HFFc6 (cell line): ENCODE data around the gene NFASC. TPM values are rescaled to one million over a fixed set of nuclear protein-coding genes. Genes with fewer than 3 reads are reported as not detected.
A peak's percentile ranks its signal among the peaks of the same experiment; 100 is the strongest.

Experiments used
- DNase-seq: peaks from one replicate; pipeline ENCODE4 v3.0.0-alpha.2; 2018
- H3K27ac Mint-ChIP-seq: 2 replicates; pipeline ENCODE4 v1.8.0; 2020; ENCODE audit warnings: mild to moderate bottlenecking, mixed read lengths
- H3K27me3 Mint-ChIP-seq: 2 replicates; pipeline ENCODE4 v1.8.0; 2021; ENCODE audit warnings: mild to moderate bottlenecking, moderate library complexity, mixed read lengths; ENCODE audit not compliant: insufficient read depth
- H3K36me3 Mint-ChIP-seq: 2 replicates; pipeline ENCODE4 v1.8.0; 2021; ENCODE audit warnings: low read depth, mixed read lengths
- H3K4me1 Mint-ChIP-seq: 2 replicates; pipeline ENCODE4 v1.8.0; 2020; ENCODE audit warnings: low read depth, mixed read lengths
- H3K4me3 Mint-ChIP-seq: 2 replicates; pipeline ENCODE4 v1.8.0; 2020; ENCODE audit warnings: mild to moderate bottlenecking, moderate library complexity, mixed read lengths
- H3K9me3 Mint-ChIP-seq: 2 replicates; pipeline ENCODE4 v1.8.0; 2020; ENCODE audit warnings: mild to moderate bottlenecking, mixed read lengths
- CTCF ChIP-seq: fragments of 200-600 bp; sonication (generic); IDR thresholded peaks from 2 replicates; pipeline ENCODE4 v1.5.0; 2021; ENCODE audit warnings: antibody characterized with exemption, mild to moderate bottlenecking
- total RNA-seq, 6 experiments: library from RNA; stranded (reverse); fragmentation: NEBNext Ultra II Directional; extraction: Animal tissue kit (Norgen Biotek cat#: 25700); gene quantifications; 2 replicates in 1 of 6; 3 replicates in 5 of 6; pipeline ENCODE4 v1.2.3, GENCODE V29; 2021

NFASC gene
- total RNA-seq, 6 experiments from 2014 or later, result 4.7 to 11.7 (median 9.9) TPM

DNA sequence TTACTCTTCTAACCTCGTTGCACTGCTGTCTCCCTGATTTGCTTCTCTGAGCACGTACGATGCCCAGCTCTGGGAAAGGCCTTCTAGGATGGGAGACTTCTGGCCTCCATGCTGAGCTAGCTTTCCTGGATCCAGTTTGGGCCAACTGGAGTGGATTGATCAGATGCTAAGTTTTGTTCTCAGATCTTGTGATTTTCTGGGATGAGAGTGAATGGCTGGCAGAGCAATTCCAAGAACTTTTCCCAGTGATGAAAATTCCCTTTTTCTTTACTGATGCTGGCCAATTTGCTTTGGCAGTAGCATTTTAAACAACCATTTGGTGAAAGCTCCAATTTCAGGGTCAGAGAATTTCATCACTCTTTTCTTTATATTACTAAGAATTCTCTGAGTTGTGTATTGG is 34.9 kb upstream of the NFASC start:
- Mint-ChIP-seq H3K9me3 (no peaks in the 10 kb centered on the region), H3K4me1 (no peaks in the 10 kb centered on the region; the same call in 1 of the 2 replicates), H3K27me3 (peaks cover 13% of the 10 kb centered on the region), H3K36me3 (no peaks in the 10 kb centered on the region), H3K27ac (no peak overlapping the region), H3K4me3 (no peak overlapping the region)
- DNase-seq, result no peak
- TF ChIP-seq CTCF, result no peak

DNA sequence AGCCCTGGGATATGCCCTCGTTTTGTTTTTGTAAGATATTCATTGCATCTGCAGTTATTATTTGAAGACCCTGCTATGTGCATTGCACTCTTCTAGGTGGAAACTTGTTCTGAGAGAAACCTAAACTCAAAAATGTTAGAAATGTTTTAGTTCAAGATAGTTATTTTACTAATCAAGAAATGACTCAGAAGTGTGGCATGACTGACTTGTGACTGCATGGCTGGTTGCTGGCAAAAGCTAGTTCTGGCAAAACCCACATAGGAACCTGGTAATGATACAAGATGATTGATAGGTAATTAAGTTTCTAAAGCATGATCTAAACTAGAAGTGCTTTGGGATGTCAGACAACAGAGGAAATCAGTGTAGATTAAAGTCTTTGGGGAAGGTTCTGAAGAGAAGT is 33.8 kb upstream of the NFASC start:
- Mint-ChIP-seq H3K27ac (no peak overlapping the region), H3K36me3 (no peaks in the 10 kb centered on the region), H3K4me3 (no peak overlapping the region), H3K4me1 (no peaks in the 10 kb centered on the region; the same call in 1 of the 2 replicates), H3K27me3 (peaks cover 7% of the 10 kb centered on the region; the same call in 1 of the 2 replicates), H3K9me3 (no peaks in the 10 kb centered on the region)
- DNase-seq, result no peak
- no peak for TF ChIP-seq CTCF

GRCh38 chr1:204837440-204838084 is 33.1 kb upstream of the NFASC start:
- TF ChIP-seq CTCF, result peak; percentile 17; the same call in 1 of the 2 replicates
- no peaks in the 10 kb centered on the region; the same call in 1 of the 2 replicates for H3K4me1 Mint-ChIP-seq
- no peaks in the 10 kb centered on the region for H3K9me3 Mint-ChIP-seq
- H3K36me3 Mint-ChIP-seq, result no peaks in the 10 kb centered on the region
- peaks cover 3% of the 10 kb centered on the region; the same call in 1 of the 2 replicates for H3K27me3 Mint-ChIP-seq
- no peak overlapping the region for H3K4me3 Mint-ChIP-seq
- no peak overlapping the region for H3K27ac Mint-ChIP-seq
- DNase-seq, result peak; percentile 40

DNA sequence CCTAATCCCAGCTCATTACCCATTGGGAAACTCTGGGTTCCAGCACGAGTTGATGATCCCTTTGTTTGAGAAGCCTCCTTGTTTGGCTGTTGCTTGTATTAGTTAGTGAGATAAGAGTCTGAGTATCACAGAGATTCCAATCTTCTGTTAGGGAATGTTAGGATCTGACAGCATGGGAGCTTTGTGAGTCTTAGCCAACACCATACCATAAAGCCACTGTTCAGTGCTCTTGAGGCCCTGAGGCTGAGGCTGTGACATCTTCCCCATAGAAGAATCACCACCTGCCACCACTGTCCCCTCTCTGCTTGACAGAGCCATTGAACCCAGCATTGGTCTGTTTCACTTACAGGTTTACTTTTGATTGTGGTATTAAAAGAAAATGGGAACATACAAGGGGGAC is 29.3 kb upstream of the NFASC start:
- H3K27ac Mint-ChIP-seq, result no peak overlapping the region
- DNase-seq, result no peak
- no peaks in the 10 kb centered on the region; the same call in 1 of the 2 replicates for H3K4me1 Mint-ChIP-seq
- H3K9me3 Mint-ChIP-seq, result no peaks in the 10 kb centered on the region
- no peaks in the 10 kb centered on the region for H3K36me3 Mint-ChIP-seq
- TF ChIP-seq CTCF, result no peak
- peaks cover 13% of the 10 kb centered on the region for H3K27me3 Mint-ChIP-seq
- H3K4me3 Mint-ChIP-seq, result no peak overlapping the region

- no peaks in the 10 kb centered on the region for H3K36me3 Mint-ChIP-seq
- H3K4me1 Mint-ChIP-seq, result no peaks in the 10 kb centered on the region; the same call in 1 of the 2 replicates
- no peak for DNase-seq
- peaks cover 13% of the 10 kb centered on the region for H3K27me3 Mint-ChIP-seq
- H3K27ac Mint-ChIP-seq, result no peak overlapping the region
- TF ChIP-seq CTCF, result no peak
- H3K4me3 Mint-ChIP-seq, result no peak overlapping the region
- H3K9me3 Mint-ChIP-seq, result no peaks in the 10 kb centered on the region
Observed at GRCh38 chr1:204841798-204842197, 28.9 kb upstream of the NFASC start.
